Measurements from ENCODE around the gene SPTBN2. TPM values are rescaled to one million over a fixed set of nuclear protein-coding genes. Genes with fewer than 3 reads are reported as not detected.

Gene SPTBN2
- total and polyA plus RNA-seq, 2 of the 4 experiments (the other 2 are of a cell fraction): 0.18 to 0.41 TPM

DNA sequence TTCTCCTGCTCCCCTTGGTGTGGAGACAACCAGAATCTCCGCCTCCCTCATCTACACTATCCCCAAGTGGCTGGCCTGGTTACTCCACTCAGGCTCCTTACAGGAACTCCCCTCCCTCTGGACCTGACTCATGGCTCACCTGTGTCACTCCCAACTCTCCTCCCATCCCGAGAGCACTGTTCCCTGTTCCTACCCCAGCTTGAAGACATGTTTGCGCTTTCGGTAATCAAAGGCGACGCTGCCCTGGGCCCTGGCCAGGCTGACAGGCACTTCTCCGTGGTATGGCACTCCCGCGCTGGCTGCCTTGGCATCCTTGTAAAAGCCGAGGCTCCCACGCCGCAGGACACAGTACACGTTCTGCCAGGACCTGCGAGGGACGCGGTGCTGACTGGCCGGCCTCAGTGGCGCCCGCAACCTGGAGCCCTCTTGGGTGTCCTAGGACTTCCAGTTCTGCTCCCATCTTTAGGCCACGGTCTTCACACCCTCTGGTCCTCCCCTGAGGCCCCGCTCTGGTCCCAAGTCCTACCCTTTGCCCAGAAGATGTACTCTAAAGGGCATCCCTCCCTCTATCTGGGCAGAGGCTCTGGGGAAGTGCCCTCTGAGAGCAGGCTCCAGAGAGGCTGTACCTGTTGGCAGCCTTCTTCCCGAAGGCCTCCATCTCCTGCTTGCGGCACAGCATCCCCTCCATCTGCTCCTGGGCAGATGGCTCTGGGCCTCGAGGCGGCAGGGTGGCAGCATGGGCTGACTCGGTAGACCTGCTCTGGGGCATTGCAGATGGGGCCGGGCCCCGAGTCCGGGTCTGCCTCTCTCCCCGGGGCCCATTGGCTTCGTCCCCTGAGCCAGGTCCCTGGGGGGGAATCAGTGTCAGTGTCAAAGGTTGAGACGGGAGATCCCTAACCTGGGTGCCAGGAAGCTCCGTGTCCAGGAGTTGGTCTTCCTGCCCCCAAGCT, 41.9 kb downstream of the SPTBN2 start:
- no peak for ATAC-seq (ENCODE audit: low read depth)
- H2AK5ac ChIP-seq (ENCODE audit: low read depth, low read length): no peak overlapping the region
- no peaks in the 10 kb centered on the region; the same call in 1 of the 2 replicates for H4K20me1 ChIP-seq (ENCODE audit: insufficient read depth, low read length)
- H2BK120ac ChIP-seq (ENCODE audit: low read depth, low read length): no peak overlapping the region
- 96% methylated on average over 14 of the region's 33 CpGs; no CpG with 5 or more reads in 1 of the 2 experiments for WGBS, 2 experiments (ENCODE audit: extremely low coverage in 2 of 2, insufficient read length in 1 of 2)
- 0 out of 2 replicates have a peak, but pooled peaks cover 1% of the 10 kb centered on the region for H3K36me3 ChIP-seq (ENCODE audit: control insufficient read depth, insufficient read depth, low read length)
- H3K56ac ChIP-seq (ENCODE audit: extremely low read depth, insufficient read depth, low read length): no peak overlapping the region
- H2BK5ac ChIP-seq (ENCODE audit: low read depth, low read length, poor library complexity, severe bottlenecking): no peak overlapping the region
- no peak overlapping the region for H3K27ac ChIP-seq (ENCODE audit: insufficient read depth, low read length)
- DNase-seq: no peak
- H3K4me1 ChIP-seq (ENCODE audit: control insufficient read depth, insufficient read depth, low read length): no peaks in the 10 kb centered on the region
- H3K23ac ChIP-seq (ENCODE audit: low read depth, low read length): no peak overlapping the region
- CTCF ChIA-PET: no interaction called here
- in situ Hi-C loops (cut with MboI; ENCODE audit: low sequenced_read_pairs): loop anchor here (10.0 kb wide), 1 partner anchor 282 kb away; no protein-coding TSS in a partner anchor
- no peak overlapping the region for H3K4ac ChIP-seq (ENCODE audit: low read depth, low read length)
- H3K4me3 ChIP-seq (ENCODE audit: insufficient read depth, low read depth, low read length): no peak overlapping the region
- H3K18ac ChIP-seq (ENCODE audit: low read depth, low read length): no peak overlapping the region
- no peak overlapping the region for H2BK15ac ChIP-seq (ENCODE audit: low read depth, low read length)
- H3K9me1 ChIP-seq (ENCODE audit: insufficient read depth, low read length): no peaks in the 10 kb centered on the region
- BruUV-seq (replicated peaks): no TSS peak
- H3K79me1 ChIP-seq (ENCODE audit: low read depth in 1 of 2, low read length in 2 of 2): no peaks in the 10 kb centered on the region
- H2AFZ ChIP-seq (replicated peaks; ENCODE audit: low read length, poor library complexity): no peak overlapping the region
- no peaks in the 10 kb centered on the region; the same call in 1 of the 2 replicates for H3K27me3 ChIP-seq (ENCODE audit: control insufficient read depth, insufficient read depth, low read length)
- peak overlapping the region; percentile 16 for H2AK9ac ChIP-seq (replicated peaks; ENCODE audit: low read depth, low read length, poor library complexity)
- H3K14ac ChIP-seq (replicated peaks; ENCODE audit: low read depth, low read length): no peak overlapping the region
- no peaks in the 10 kb centered on the region for H3K9me3 ChIP-seq (ENCODE audit: control insufficient read depth, insufficient read depth, low read length)
- H4K91ac ChIP-seq (ENCODE audit: insufficient read depth, low read depth, low read length): no peak overlapping the region
- dilution Hi-C loops (cut with HindIII; ENCODE audit: low sequenced_read_pairs, unreplicated experiment): no loop called here
- H2BK20ac ChIP-seq (ENCODE audit: low read depth, low read length): no peak overlapping the region
- H4K8ac ChIP-seq (ENCODE audit: low read depth in 2 of 2, low read length in 2 of 2): no peak overlapping the region
- no peak overlapping the region for H4K5ac ChIP-seq (ENCODE audit: low read depth, low read length)
- intact Hi-C loops (cut with micrococcal nuclease): no loop called here
- no peak overlapping the region for H3K9ac ChIP-seq (ENCODE audit: low read depth, low read length)
- no peak overlapping the region for H3K4me2 ChIP-seq (ENCODE audit: low read depth, low read length)
- POLR2A ChIA-PET (ENCODE audit: unreplicated experiment): no interaction called here
- TF ChIP-seq CEBPB (IDR thresholded peaks at IDR 0.05; ENCODE audit: low read depth, low read length) (no peak), NFE2L2 (IDR thresholded peaks at IDR 0.05; ENCODE audit: low read depth, low read length) (no peak), POLR2A (IDR thresholded peaks at IDR 0.05; ENCODE audit: low read depth, low read length) (no peak), BHLHE40 (IDR thresholded peaks at IDR 0.05; ENCODE audit: low read depth, low read length) (no peak), RCOR1 (IDR thresholded peaks at IDR 0.05; ENCODE audit: insufficient replicate concordance, low read length) (no peak), MXI1 (IDR thresholded peaks at IDR 0.05; ENCODE audit: borderline replicate concordance, low read depth, low read length) (no peak), SMC3 (IDR thresholded peaks at IDR 0.05; ENCODE audit: low read depth, low read length) (no peak), CHD1 (IDR thresholded peaks at IDR 0.05; ENCODE audit: low read depth, low read length) (no peak), MAFK (IDR thresholded peaks at IDR 0.05; ENCODE audit: low read depth, low read length) (no peak), MAZ (IDR thresholded peaks at IDR 0.05; ENCODE audit: borderline replicate concordance, low read depth, low read length) (no peak), RFX5 (IDR thresholded peaks at IDR 0.05; ENCODE audit: low read depth, low read length) (no peak)
- TF ChIP-seq, protein P1, sequence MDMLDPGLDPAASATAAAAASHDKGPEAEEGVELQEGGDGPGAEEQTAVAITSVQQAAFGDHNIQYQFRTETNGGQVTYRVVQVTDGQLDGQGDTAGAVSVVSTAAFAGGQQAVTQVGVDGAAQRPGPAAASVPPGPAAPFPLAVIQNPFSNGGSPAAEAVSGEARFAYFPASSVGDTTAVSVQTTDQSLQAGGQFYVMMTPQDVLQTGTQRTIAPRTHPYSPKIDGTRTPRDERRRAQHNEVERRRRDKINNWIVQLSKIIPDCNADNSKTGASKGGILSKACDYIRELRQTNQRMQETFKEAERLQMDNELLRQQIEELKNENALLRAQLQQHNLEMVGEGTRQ (IDR thresholded peaks at IDR 0.05; ENCODE audit: low read depth, low read length): no peak
- TF ChIP-seq, protein P2, sequence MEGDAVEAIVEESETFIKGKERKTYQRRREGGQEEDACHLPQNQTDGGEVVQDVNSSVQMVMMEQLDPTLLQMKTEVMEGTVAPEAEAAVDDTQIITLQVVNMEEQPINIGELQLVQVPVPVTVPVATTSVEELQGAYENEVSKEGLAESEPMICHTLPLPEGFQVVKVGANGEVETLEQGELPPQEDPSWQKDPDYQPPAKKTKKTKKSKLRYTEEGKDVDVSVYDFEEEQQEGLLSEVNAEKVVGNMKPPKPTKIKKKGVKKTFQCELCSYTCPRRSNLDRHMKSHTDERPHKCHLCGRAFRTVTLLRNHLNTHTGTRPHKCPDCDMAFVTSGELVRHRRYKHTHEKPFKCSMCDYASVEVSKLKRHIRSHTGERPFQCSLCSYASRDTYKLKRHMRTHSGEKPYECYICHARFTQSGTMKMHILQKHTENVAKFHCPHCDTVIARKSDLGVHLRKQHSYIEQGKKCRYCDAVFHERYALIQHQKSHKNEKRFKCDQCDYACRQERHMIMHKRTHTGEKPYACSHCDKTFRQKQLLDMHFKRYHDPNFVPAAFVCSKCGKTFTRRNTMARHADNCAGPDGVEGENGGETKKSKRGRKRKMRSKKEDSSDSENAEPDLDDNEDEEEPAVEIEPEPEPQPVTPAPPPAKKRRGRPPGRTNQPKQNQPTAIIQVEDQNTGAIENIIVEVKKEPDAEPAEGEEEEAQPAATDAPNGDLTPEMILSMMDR (conservative IDR thresholded peaks at IDR 0.05; ENCODE audit: low read depth, low read length): no peak
- TF ChIP-seq, protein P3, sequence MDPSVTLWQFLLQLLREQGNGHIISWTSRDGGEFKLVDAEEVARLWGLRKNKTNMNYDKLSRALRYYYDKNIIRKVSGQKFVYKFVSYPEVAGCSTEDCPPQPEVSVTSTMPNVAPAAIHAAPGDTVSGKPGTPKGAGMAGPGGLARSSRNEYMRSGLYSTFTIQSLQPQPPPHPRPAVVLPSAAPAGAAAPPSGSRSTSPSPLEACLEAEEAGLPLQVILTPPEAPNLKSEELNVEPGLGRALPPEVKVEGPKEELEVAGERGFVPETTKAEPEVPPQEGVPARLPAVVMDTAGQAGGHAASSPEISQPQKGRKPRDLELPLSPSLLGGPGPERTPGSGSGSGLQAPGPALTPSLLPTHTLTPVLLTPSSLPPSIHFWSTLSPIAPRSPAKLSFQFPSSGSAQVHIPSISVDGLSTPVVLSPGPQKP (IDR thresholded peaks at IDR 0.05; ENCODE audit: borderline replicate concordance, low read depth, low read length): no peak
